ENCODE data around the gene ENTPD5. TPM values are rescaled to one million over a fixed set of nuclear protein-coding genes. Genes with fewer than 3 reads are reported as not detected.

Gene ENTPD5
- total RNA-seq, 2 donors from 2014 or later: 15.6 to 16.5 TPM

DNA sequence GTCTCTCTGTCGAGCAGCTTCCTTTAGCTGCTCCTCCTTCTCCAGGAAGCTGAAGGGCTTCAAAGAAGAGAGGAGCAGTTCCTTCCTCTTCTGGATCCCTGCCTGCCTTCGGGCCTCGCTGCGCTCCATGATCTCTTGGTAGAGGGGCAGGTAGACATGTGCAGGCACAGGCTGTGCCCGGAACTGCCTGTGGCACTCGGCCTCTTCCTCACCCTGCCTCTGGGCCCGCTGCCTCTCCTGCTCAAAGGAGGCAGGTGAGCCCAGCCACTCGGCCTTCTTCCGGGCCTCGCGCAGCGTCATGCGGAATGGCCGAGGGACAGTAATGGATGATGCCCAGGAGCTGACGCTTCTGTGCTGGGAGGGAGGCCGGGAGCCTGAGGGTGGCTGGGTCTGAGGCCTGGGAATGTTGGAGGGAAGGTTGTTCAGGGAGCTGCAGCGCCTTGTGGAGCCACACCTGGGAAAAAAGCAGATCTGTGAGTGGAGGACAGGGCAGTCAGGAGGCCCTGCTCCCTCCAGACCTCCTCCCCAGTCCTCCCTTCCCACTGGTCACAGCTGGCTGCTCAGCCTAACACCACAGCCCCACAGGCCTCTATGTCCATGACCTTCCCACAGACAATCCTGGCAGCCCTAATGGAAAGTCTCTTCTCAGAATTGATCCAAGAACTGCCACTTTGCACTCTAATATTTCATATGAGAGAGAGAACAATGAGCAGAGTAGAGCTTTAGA lies 74.5 kb downstream of the ENTPD5 start:
- no peaks in the 10 kb centered on the region for H3K4me1 ChIP-seq (ENCODE audit: control insufficient read depth, insufficient read depth, low read length)
- TF ChIP-seq, protein P1, sequence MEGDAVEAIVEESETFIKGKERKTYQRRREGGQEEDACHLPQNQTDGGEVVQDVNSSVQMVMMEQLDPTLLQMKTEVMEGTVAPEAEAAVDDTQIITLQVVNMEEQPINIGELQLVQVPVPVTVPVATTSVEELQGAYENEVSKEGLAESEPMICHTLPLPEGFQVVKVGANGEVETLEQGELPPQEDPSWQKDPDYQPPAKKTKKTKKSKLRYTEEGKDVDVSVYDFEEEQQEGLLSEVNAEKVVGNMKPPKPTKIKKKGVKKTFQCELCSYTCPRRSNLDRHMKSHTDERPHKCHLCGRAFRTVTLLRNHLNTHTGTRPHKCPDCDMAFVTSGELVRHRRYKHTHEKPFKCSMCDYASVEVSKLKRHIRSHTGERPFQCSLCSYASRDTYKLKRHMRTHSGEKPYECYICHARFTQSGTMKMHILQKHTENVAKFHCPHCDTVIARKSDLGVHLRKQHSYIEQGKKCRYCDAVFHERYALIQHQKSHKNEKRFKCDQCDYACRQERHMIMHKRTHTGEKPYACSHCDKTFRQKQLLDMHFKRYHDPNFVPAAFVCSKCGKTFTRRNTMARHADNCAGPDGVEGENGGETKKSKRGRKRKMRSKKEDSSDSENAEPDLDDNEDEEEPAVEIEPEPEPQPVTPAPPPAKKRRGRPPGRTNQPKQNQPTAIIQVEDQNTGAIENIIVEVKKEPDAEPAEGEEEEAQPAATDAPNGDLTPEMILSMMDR (conservative IDR thresholded peaks at IDR 0.05): no peak
- no peaks in the 10 kb centered on the region for H3K9me3 Mint-ChIP-seq
- H3K9ac ChIP-seq (ENCODE audit: extremely low read depth, low read length, poor library complexity, severe bottlenecking): no peak overlapping the region
- no peak for DNase-seq
- no peak overlapping the region for H3K27ac Mint-ChIP-seq
- WGBS, 2 experiments (ENCODE audit: insufficient coverage in 1 of 2, insufficient read length in 1 of 2): 89 to 95% methylated on average over 11 to 17 of the region's 17 CpGs
- H3K4me3 Mint-ChIP-seq: no peak overlapping the region
- no peak overlapping the region for H3K4me3 ChIP-seq (ENCODE audit: low read length)
- H3K27me3 Mint-ChIP-seq (ENCODE audit: insufficient read depth): peaks cover 62% of the 10 kb centered on the region
- H3K36me3 Mint-ChIP-seq (ENCODE audit: low read depth): no peaks in the 10 kb centered on the region
- no peaks in the 10 kb centered on the region for H3K36me3 ChIP-seq (ENCODE audit: control insufficient read depth, insufficient read depth, low read length)
- H3K27ac ChIP-seq (ENCODE audit: low read depth, low read length): no peak overlapping the region
- no peaks in the 10 kb centered on the region for H3K9me3 ChIP-seq (ENCODE audit: control insufficient read depth, low read length)
- peaks cover 83% of the 10 kb centered on the region for H3K27me3 ChIP-seq (ENCODE audit: control insufficient read depth, insufficient read depth, low read length, poor library complexity, severe bottlenecking)
- H3K4me1 Mint-ChIP-seq: no peaks in the 10 kb centered on the region

DNA sequence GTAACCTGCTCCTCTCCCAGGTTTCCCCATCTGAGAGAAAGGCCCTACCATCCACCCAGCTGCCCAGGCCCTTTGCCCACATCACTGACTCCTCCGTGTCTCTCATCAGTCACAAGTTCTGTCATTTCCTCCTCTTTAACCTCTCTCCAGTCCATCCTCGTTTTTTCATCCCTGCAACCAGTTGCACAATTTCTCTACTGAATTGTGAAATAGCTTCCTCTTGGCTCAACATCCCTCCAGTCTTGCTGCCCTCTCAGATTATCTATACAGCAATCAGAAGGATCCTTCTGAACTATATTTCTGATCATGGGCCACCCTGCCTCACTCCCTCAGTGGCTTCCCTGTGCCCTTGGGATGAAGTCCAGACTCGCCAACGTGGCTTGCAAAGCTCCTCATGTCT lies 76.0 kb downstream of the ENTPD5 start:
- H3K27ac ChIP-seq (ENCODE audit: low read depth, low read length): no peak overlapping the region
- Mint-ChIP-seq H3K9me3 (no peaks in the 10 kb centered on the region), H3K4me1 (no peaks in the 10 kb centered on the region), H3K4me3 (no peak overlapping the region), H3K36me3 (ENCODE audit: low read depth) (no peaks in the 10 kb centered on the region), H3K27ac (no peak overlapping the region), H3K27me3 (ENCODE audit: insufficient read depth) (peaks cover 59% of the 10 kb centered on the region)
- TF ChIP-seq, protein P1 (conservative IDR thresholded peaks at IDR 0.05): no peak
- H3K4me3 ChIP-seq (ENCODE audit: low read length): no peak overlapping the region
- H3K36me3 ChIP-seq (ENCODE audit: control insufficient read depth, insufficient read depth, low read length): no peaks in the 10 kb centered on the region
- WGBS, 2 experiments (ENCODE audit: insufficient coverage in 1 of 2, insufficient read length in 1 of 2): 75 to 85% methylated on average over 4 of the region's 4 CpGs
- no peaks in the 10 kb centered on the region for H3K4me1 ChIP-seq (ENCODE audit: control insufficient read depth, insufficient read depth, low read length)
- peaks cover 76% of the 10 kb centered on the region for H3K27me3 ChIP-seq (ENCODE audit: control insufficient read depth, insufficient read depth, low read length, poor library complexity, severe bottlenecking)
- no peak for DNase-seq
- H3K9ac ChIP-seq (ENCODE audit: extremely low read depth, low read length, poor library complexity, severe bottlenecking): no peak overlapping the region
- H3K9me3 ChIP-seq (ENCODE audit: control insufficient read depth, low read length): no peaks in the 10 kb centered on the region

DNA sequence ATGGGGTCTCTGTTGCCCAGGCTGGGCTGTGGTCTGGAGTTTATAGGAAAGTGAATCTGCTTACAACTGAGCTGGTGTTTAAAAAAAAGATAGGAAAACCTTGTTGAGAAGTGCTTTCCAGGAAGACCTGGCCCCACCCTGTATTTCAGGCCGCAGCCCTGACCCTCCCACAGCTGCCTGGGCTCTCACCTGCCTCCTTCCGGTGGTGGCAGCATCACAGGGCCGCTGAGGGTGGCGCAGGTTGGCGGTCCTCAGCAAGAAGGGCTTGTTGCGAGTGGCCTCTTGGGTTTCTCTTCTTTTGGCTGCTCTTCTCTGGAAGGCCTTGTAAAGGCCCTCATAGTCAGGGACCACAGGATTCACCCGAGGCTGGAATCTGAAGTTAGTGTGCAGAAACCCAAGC lies 76.9 kb downstream of the ENTPD5 start:
- no peaks in the 10 kb centered on the region for H3K9me3 Mint-ChIP-seq
- Histone ChIP-seq H3K36me3 (ENCODE audit: control insufficient read depth, insufficient read depth, low read length) (peaks cover 6% of the 10 kb centered on the region), H3K9me3 (ENCODE audit: control insufficient read depth, low read length) (no peaks in the 10 kb centered on the region), H3K27me3 (ENCODE audit: control insufficient read depth, insufficient read depth, low read length, poor library complexity, severe bottlenecking) (peaks cover 67% of the 10 kb centered on the region), H3K4me3 (ENCODE audit: low read length) (no peak overlapping the region), H3K4me1 (ENCODE audit: control insufficient read depth, insufficient read depth, low read length) (no peaks in the 10 kb centered on the region), H3K27ac (ENCODE audit: low read depth, low read length) (no peak overlapping the region), H3K9ac (ENCODE audit: extremely low read depth, low read length, poor library complexity, severe bottlenecking) (no peak overlapping the region)
- TF ChIP-seq, protein P1 (conservative IDR thresholded peaks at IDR 0.05): no peak
- no peak for DNase-seq
- no peak overlapping the region for H3K4me3 Mint-ChIP-seq
- 86 to 89% methylated on average over 5 to 7 of the region's 7 CpGs for WGBS, 2 experiments (ENCODE audit: insufficient coverage in 1 of 2, insufficient read length in 1 of 2)
- no peaks in the 10 kb centered on the region for H3K36me3 Mint-ChIP-seq (ENCODE audit: low read depth)
- H3K27me3 Mint-ChIP-seq (ENCODE audit: insufficient read depth): peaks cover 50% of the 10 kb centered on the region
- H3K4me1 Mint-ChIP-seq: no peaks in the 10 kb centered on the region
- H3K27ac Mint-ChIP-seq: no peak overlapping the region

All from endodermal cell (in vitro differentiated cells).